ENCODE data around the gene ZFP36L1. TPM values are rescaled to one million over a fixed set of nuclear protein-coding genes. Genes with fewer than 3 reads are reported as not detected.

Gene ZFP36L1
- total and polyA plus RNA-seq, 9 of the 15 experiments (the other 6 are each of a cell fraction or from before 2014, with no cell fraction given), result 1.3 to 26.6 (median 3.7) TPM

- peak overlapping the region; percentile 69 for H3K4me2 ChIP-seq (ENCODE audit: insufficient read depth, low read length)
- no peak overlapping the region for H3K4me3 ChIP-seq
- ATAC-seq (peak; percentile 98), DNase-seq (ENCODE audit: extremely low read depth in 1 of 4, low spot score in 3 of 4) (peak; percentile 80 to 87 (median 82)), FAIRE-seq (peak; percentile 89)
- no peaks in the 10 kb centered on the region for H3K79me2 ChIP-seq (ENCODE audit: control insufficient read depth, insufficient read depth, low read length)
- WGBS (ENCODE audit: insufficient coverage, low coverage, missing lambda C conversion rate), result 17% methylated on average over 7 of the region's 11 CpGs
- no TSS peak for BruUV-seq (replicated peaks)
- no peak overlapping the region for H3K27ac ChIP-seq (ENCODE audit: extremely low read depth, low read depth, low read length)
- intact Hi-C loops (cut with micrococcal nuclease), result no loop called here
- no peaks in the 10 kb centered on the region for H3K27me3 ChIP-seq (ENCODE audit: control insufficient read depth in 2 of 2, insufficient read depth in 2 of 2, low read length in 2 of 2)
- H3K4me1 ChIP-seq (replicated peaks in 1 of 2; ENCODE audit: control insufficient read depth in 2 of 2, insufficient read depth in 2 of 2, low read length in 2 of 2), result peaks cover 7 to 13% of the 10 kb centered on the region in 2 experiments; a peak in 4 of 5 replicates
- CTCF ChIA-PET (ENCODE audit: low intra/inter-chr PET ratio), result no interaction called here
- H3K36me3 ChIP-seq (ENCODE audit: control insufficient read depth, insufficient read depth, low read length), result no peaks in the 10 kb centered on the region
- POLR2A ChIA-PET, result interaction anchor here (0.6 to 1.5 kb wide), 3 partner anchors 31 to 373 kb away, joined by 3 to 4 read pairs (median 3); partner anchors contain the start of gene ZFP36L1
- H2AFZ ChIP-seq (ENCODE audit: low read depth, low read length), result peak overlapping the region; percentile 97
- H3K9ac ChIP-seq (ENCODE audit: insufficient read depth in 1 of 2, low read depth in 2 of 2, low read length in 2 of 2), result no peak overlapping the region
- no peaks in the 10 kb centered on the region for H3K9me3 ChIP-seq (replicated peaks; ENCODE audit: control insufficient read depth, insufficient read depth, low read depth, low read length)
- H4K20me1 ChIP-seq (replicated peaks; ENCODE audit: control insufficient read depth, insufficient read depth, low read length), result no peaks in the 10 kb centered on the region
- in situ Hi-C loops (cut with MboI), result loop anchor here (10.0 kb wide), 2 partner anchors 580 to 890 kb away; no protein-coding TSS in a partner anchor
- no peaks in the 10 kb centered on the region for H3K9me1 ChIP-seq (ENCODE audit: control insufficient read depth, insufficient read depth, low read length)
- peak; percentile 73 for TF ChIP-seq SMC3 (conservative IDR thresholded peaks at IDR 0.05; ENCODE audit: insufficient read depth, low read depth, low read length)
- 0 out of 2 replicates have a peak, but pooled peaks have one; percentile 39 for TF ChIP-seq ATF7 (IDR thresholded peaks at IDR 0.05)
- TF ChIP-seq ZBTB11 (CRISPR knock-in tag; IDR thresholded peaks at IDR 0.05), result peak; percentile 92 to 99 (median 98)
- TF ChIP-seq MCM5 (IDR thresholded peaks at IDR 0.05; ENCODE audit: low read depth), result no peak
- TF ChIP-seq ID3 (CRISPR knock-in tag; IDR thresholded peaks at IDR 0.05), result no peak
- peak; percentile 58; the same call in 1 of the 2 replicates for TF ChIP-seq ID3 (tag; IDR thresholded peaks at IDR 0.05)
- no peak for TF ChIP-seq ZNF717 (CRISPR knock-in tag; IDR thresholded peaks at IDR 0.05)
- TF ChIP-seq MAFK (IDR thresholded peaks at IDR 0.05; ENCODE audit: low read length), result no peak
- TF ChIP-seq CBX3 (IDR thresholded peaks at IDR 0.05; ENCODE audit: borderline replicate concordance in 1 of 2, low read length in 2 of 2), result peak in 1 of 2 experiments; percentile 93; a peak in 2 of 3 replicates
- 0 out of 2 replicates have a peak, but pooled peaks have one; percentile 53 for TF ChIP-seq MYNN (IDR thresholded peaks at IDR 0.05)
- no peak for TF ChIP-seq MYNN (CRISPR knock-in tag; IDR thresholded peaks at IDR 0.05)
- TF ChIP-seq EHMT2 (IDR thresholded peaks at IDR 0.05), result peak; percentile 92
- peak in 1 of 2 experiments; percentile 52 for TF ChIP-seq E2F6 (IDR thresholded peaks at IDR 0.05; ENCODE audit: borderline replicate concordance in 1 of 2, extremely low read depth in 1 of 2, insufficient read depth in 1 of 2, insufficient read length in 1 of 2, low read depth in 1 of 2, low read length in 1 of 2, poor library complexity in 1 of 2, severe bottlenecking in 1 of 2)
- peak; percentile 60 for TF ChIP-seq CREM (IDR thresholded peaks at IDR 0.05; ENCODE audit: low read depth)
- peak; percentile 60 for TF ChIP-seq L3MBTL2 (IDR thresholded peaks at IDR 0.05)
- TF ChIP-seq CBX5 (IDR thresholded peaks at IDR 0.05; ENCODE audit: borderline replicate concordance, low read depth), result peak; percentile 78; the same call in 1 of the 2 replicates
- TF ChIP-seq SAFB2 (IDR thresholded peaks at IDR 0.05; ENCODE audit: borderline replicate concordance, low read depth, low read length, severe bottlenecking), result no peak
These were observed 31.9 kb upstream of the ZFP36L1 start for GRCh38 chr14:68824517-68825347.
